GM12865 (cell line): ENCODE results near the gene TBC1D4.

Experiments used
- DNase-seq: peaks from one replicate; pipeline ENCODE4 v3.0.0; 2010; ENCODE audit warnings: low read depth
- H3K4me3 ChIP-seq: 2 replicates; pipeline ENCODE4 v1.5.1; 2011; ENCODE audit warnings: mild to moderate bottlenecking, low read depth, low read length, control low read depth
- TF ChIP-seq, protein P1 (sequence below): IDR thresholded peaks from 2 replicates; pipeline ENCODE4 v1.5.1; 2011; ENCODE audit warnings: low read length, control low read depth, low read depth, inconsistent platforms; ENCODE audit not compliant: insufficient read depth; ENCODE audit errors: missing control alignments

TBC1D4 gene

GRCh38 chr13:75393839-75394520 is 88.0 kb downstream of the TBC1D4 start:
- DNase-seq, result no peak
- H3K4me3 ChIP-seq, result no peak overlapping the region

GRCh38 chr13:75391432-75392100 is 90.4 kb downstream of the TBC1D4 start:
- DNase-seq, result no peak
- no peak overlapping the region for H3K4me3 ChIP-seq
- TF ChIP-seq, protein P1, sequence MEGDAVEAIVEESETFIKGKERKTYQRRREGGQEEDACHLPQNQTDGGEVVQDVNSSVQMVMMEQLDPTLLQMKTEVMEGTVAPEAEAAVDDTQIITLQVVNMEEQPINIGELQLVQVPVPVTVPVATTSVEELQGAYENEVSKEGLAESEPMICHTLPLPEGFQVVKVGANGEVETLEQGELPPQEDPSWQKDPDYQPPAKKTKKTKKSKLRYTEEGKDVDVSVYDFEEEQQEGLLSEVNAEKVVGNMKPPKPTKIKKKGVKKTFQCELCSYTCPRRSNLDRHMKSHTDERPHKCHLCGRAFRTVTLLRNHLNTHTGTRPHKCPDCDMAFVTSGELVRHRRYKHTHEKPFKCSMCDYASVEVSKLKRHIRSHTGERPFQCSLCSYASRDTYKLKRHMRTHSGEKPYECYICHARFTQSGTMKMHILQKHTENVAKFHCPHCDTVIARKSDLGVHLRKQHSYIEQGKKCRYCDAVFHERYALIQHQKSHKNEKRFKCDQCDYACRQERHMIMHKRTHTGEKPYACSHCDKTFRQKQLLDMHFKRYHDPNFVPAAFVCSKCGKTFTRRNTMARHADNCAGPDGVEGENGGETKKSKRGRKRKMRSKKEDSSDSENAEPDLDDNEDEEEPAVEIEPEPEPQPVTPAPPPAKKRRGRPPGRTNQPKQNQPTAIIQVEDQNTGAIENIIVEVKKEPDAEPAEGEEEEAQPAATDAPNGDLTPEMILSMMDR, result no peak

More at GRCh38 chr13:75393839-75394520, 88.0 kb downstream of the TBC1D4 start:
- TF ChIP-seq, protein P1, result no peak

DNA sequence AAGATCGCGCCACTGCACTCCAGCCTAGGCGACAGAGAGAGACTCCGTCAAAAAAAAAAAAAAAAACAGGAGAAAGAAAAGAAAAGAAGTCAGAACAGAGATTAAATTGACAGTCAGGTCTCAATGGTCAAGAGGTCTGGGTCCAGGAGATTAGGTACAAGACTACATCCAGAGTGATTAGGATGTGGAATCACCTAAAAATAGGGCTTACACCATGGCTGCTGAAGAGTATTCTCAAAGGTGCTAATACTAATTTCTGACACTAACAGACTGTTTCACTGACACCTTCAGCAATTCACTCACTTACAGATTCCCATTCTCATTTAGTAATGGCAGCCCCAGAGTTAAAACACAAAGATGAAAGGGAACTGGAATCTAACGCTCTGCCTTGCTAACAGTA is 91.7 kb downstream of the TBC1D4 start:
- no peak overlapping the region for H3K4me3 ChIP-seq
- no peak for DNase-seq
- TF ChIP-seq, protein P1, result no peak

DNA sequence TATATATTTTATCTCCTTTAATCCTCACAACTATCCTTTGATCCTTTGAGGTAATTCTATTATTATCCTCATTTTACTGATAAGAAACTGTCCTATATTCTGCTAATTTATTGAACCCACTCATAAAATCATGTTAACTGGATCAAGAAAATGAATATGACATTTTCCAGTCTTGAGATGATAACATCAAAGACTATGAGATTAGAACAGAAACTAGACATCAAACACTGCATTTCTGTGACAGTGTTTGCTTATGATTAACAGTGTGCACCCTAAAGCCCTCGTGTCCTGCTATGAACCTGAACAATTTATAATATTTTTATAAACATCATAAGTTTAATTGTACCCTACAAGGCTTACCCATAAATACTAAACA is 96.3 kb downstream of the TBC1D4 start:
- TF ChIP-seq, protein P1, result no peak
- H3K4me3 ChIP-seq, result no peak overlapping the region
- DNase-seq, result no peak

GRCh38 chr13:75384879-75385707 is 96.9 kb downstream of the TBC1D4 start:
- H3K4me3 ChIP-seq, result no peak overlapping the region
- no peak for DNase-seq
- TF ChIP-seq, protein P1, result no peak

- no peak overlapping the region for H3K4me3 ChIP-seq
- DNase-seq, result no peak
- TF ChIP-seq, protein P1, result no peak
Observed at GRCh38 chr13:75383064-75383715, 98.8 kb downstream of the TBC1D4 start.
